PC-3 (cell line): ENCODE measurements around the gene ALX4.

Experiments
- EZH2 ChIP-seq: fragments of 300-600 bp; sonication (generic); IDR thresholded peaks from one replicate; pipeline ENCODE4 v1.6.1; 2017; ENCODE audit warnings: antibody characterized with exemption, mild to moderate bottlenecking, low read length; ENCODE audit not compliant: unreplicated experiment
- TF ChIP-seq, protein P1 (sequence below): fragments of 300-600 bp; sonication (generic); conservative IDR thresholded peaks from 2 replicates; pipeline ENCODE4 v1.5.1; 2017; ENCODE audit warnings: antibody characterized with exemption, low read depth, mild to moderate bottlenecking, low read length

GRCh38 chr11:44338698-44339529 is 29.0 kb upstream of the ALX4 start:
- TF ChIP-seq, protein P1, sequence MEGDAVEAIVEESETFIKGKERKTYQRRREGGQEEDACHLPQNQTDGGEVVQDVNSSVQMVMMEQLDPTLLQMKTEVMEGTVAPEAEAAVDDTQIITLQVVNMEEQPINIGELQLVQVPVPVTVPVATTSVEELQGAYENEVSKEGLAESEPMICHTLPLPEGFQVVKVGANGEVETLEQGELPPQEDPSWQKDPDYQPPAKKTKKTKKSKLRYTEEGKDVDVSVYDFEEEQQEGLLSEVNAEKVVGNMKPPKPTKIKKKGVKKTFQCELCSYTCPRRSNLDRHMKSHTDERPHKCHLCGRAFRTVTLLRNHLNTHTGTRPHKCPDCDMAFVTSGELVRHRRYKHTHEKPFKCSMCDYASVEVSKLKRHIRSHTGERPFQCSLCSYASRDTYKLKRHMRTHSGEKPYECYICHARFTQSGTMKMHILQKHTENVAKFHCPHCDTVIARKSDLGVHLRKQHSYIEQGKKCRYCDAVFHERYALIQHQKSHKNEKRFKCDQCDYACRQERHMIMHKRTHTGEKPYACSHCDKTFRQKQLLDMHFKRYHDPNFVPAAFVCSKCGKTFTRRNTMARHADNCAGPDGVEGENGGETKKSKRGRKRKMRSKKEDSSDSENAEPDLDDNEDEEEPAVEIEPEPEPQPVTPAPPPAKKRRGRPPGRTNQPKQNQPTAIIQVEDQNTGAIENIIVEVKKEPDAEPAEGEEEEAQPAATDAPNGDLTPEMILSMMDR = no peak
- TF ChIP-seq EZH2 = no peak
